HepG2 (cell line): Measurements from ENCODE around the gene SNAP23. TPM values are rescaled to one million over a fixed set of nuclear protein-coding genes. Genes with fewer than 3 reads are reported as not detected.

ENCODE experiments used
- ATAC-seq: fragments of 200-7000 bp; cut with Tn5 transposase; 3 replicates; pipeline ENCODE4 v1.9.1; 2020; ENCODE audit warnings: mild to moderate bottlenecking, moderate library complexity
- BruUV-seq: library from RNA; stranded (reverse); fragments of 400-500 nt; replicated peaks from 2 replicates; lab custom pipeline; 2021; lab: Mats Ljungman, UMichigan
- CTCF ChIA-PET: fragments of 300-600 bp; formaldehyde crosslinking; extraction: SDS; loops from one replicate; lab custom pipeline; 2021; ENCODE audit warnings: low total read pairs, inconsistent platforms, low intra/inter-chr PET ratio; lab: Yijun Ruan, JAX
- POLR2A ChIA-PET: fragments of 350-600 bp; sonication (Branson Sonifier 250); formaldehyde crosslinking; loops from one replicate; lab custom pipeline; 2020; ENCODE audit warnings: antibody characterized with exemption, inconsistent platforms; lab: Yijun Ruan, JAX
- DNase-seq: peaks from one replicate; pipeline ENCODE4 v3.0.0-alpha.2; 2015; ENCODE audit warnings: low spot score
- FAIRE-seq: peaks from 3 replicates; lab custom pipeline; 2011; peaks lifted over from hg19 to GRCh38; lab: Jason Lieb, UNC
- H2AFZ ChIP-seq: one replicate; pipeline ENCODE4 v1.6.1; 2011; ENCODE audit warnings: low read length, inconsistent platforms
- H3K27ac ChIP-seq: fragments of 300-600 bp; 3 replicates; pipeline ENCODE4 v1.8.0; 2011; ENCODE audit warnings: mixed run types, mild to moderate bottlenecking, mixed read lengths, low read length, inconsistent platforms; ENCODE audit not compliant: insufficient read depth; ENCODE audit errors: extremely low read length
- H3K27me3 ChIP-seq, 2 experiments: fragments of 200-600 bp in 1 of 2; 2 replicates in 1 of 2; 3 replicates in 1 of 2; pipeline versions ENCODE4 v1.6.0 to v1.8.0; 2011; ENCODE audit warnings: low read length in 2 of 2, mild to moderate bottlenecking in 2 of 2, moderate library complexity in 2 of 2, inconsistent platforms in 1 of 2; ENCODE audit not compliant: insufficient read depth in 2 of 2, control insufficient read depth in 1 of 2
- H3K36me3 ChIP-seq, 2 experiments: fragments of 200-600 bp in 1 of 2; replicated peaks in 1 of 2; 2 replicates in 1 of 2; 3 replicates in 1 of 2; pipeline versions ENCODE4 v1.5.1 to v1.8.0; 2011; ENCODE audit warnings: low read length in 2 of 2, inconsistent platforms in 1 of 2; ENCODE audit not compliant: insufficient read depth in 2 of 2, control insufficient read depth in 1 of 2
- H3K4me1 ChIP-seq: 2 replicates; pipeline ENCODE4 v1.5.1; 2012; ENCODE audit warnings: low read length, inconsistent platforms; ENCODE audit not compliant: insufficient read depth
- H3K4me2 ChIP-seq: 2 replicates; pipeline ENCODE4 v1.6.0; 2011; ENCODE audit warnings: low read depth, low read length, inconsistent platforms
- H3K4me3 ChIP-seq, 3 experiments: fragments of 200-600 bp in 1 of 3; sonication (generic), shearing (Covaris generic) in 1 of 3; replicated peaks in 1 of 3; 2 replicates each; pipeline ENCODE4 v1.5.1; 2011 to 2016; ENCODE audit warnings: low read length in 3 of 3, inconsistent platforms in 2 of 3, low read depth in 2 of 3, mild to moderate bottlenecking in 2 of 3, control low read depth in 1 of 3, mixed read lengths in 1 of 3; ENCODE audit not compliant: insufficient read depth in 1 of 3
- H3K79me2 ChIP-seq: one replicate; pipeline ENCODE4 v1.6.1; 2011; ENCODE audit warnings: low read length, inconsistent platforms; ENCODE audit not compliant: insufficient read depth
- H3K9ac ChIP-seq: 2 replicates; pipeline ENCODE4 v1.6.0; 2011; ENCODE audit warnings: mild to moderate bottlenecking, low read depth, low read length, inconsistent platforms; ENCODE audit not compliant: insufficient read depth
- H3K9me3 ChIP-seq: 2 replicates; pipeline ENCODE4 v1.5.1; 2012; ENCODE audit warnings: mild to moderate bottlenecking, low read length
- H4K20me1 ChIP-seq: 2 replicates; pipeline ENCODE4 v1.6.0; 2011; ENCODE audit warnings: inconsistent platforms, mild to moderate bottlenecking, low read length, moderate library complexity; ENCODE audit not compliant: insufficient read depth
- GPBP1L1 ChIP-seq: sonication (generic); formaldehyde crosslinking; IDR thresholded peaks from 2 replicates; pipeline ENCODE4 v1.5.0; 2020; ENCODE audit warnings: mild to moderate bottlenecking, missing genetic modification reagents
- HBP1 ChIP-seq: IDR thresholded peaks from 2 replicates; pipeline ENCODE4 v1.6.1; 2016; ENCODE audit warnings: low read depth, control low read depth
- IKZF1 ChIP-seq: fragments of 450-650 bp; IDR thresholded peaks from 2 replicates; pipeline ENCODE4 v1.7.1; 2016
- NONO ChIP-seq, 2 experiments: fragments of 450-650 bp in 1 of 2; sonication (generic) in 1 of 2; formaldehyde crosslinking in 1 of 2; IDR thresholded peaks in 1 of 2; conservative IDR thresholded peaks in 1 of 2; 2 replicates each; pipeline versions ENCODE4 v1.6.1 to v1.8.0; 2017 to 2022; ENCODE audit warnings: mild to moderate bottlenecking in 1 of 2, missing genetic modification reagents in 1 of 2, moderate library complexity in 1 of 2
- POGZ ChIP-seq: sonication (generic); formaldehyde crosslinking; IDR thresholded peaks from 2 replicates; pipeline ENCODE4 v1.4.0; 2020; ENCODE audit warnings: mild to moderate bottlenecking, missing genetic modification reagents
- RBAK ChIP-seq: sonication (generic); formaldehyde crosslinking; IDR thresholded peaks from 2 replicates; pipeline ENCODE4 v1.5.1; 2020; ENCODE audit warnings: mild to moderate bottlenecking, missing genetic modification reagents
- RBM22 ChIP-seq: fragments of 200-400 bp; formaldehyde crosslinking; optimal IDR thresholded peaks from 2 replicates; pipeline ENCODE3; 2017; ENCODE audit warnings: mild to moderate bottlenecking, low read length, moderate library complexity
- RXRA ChIP-seq: sonication (generic); formaldehyde crosslinking; IDR thresholded peaks from 2 replicates; pipeline ENCODE4 v1.5.1; 2020; ENCODE audit warnings: missing genetic modification reagents
- TERF1 ChIP-seq: sonication (generic); formaldehyde crosslinking; IDR thresholded peaks from 2 replicates; pipeline ENCODE4 v1.8.0; 2022; ENCODE audit warnings: mild to moderate bottlenecking, missing genetic modification reagents, moderate library complexity
- ZHX1 ChIP-seq: sonication (generic); formaldehyde crosslinking; IDR thresholded peaks from 2 replicates; pipeline ENCODE4 v1.8.1; 2022; ENCODE audit warnings: low read depth, mild to moderate bottlenecking, missing genetic modification reagents
- ZNF136 ChIP-seq: sonication (generic); formaldehyde crosslinking; IDR thresholded peaks from 2 replicates; pipeline ENCODE4 v1.8.1; 2022; ENCODE audit warnings: low read depth, mild to moderate bottlenecking, moderate library complexity, missing genetic modification reagents
- ZNF276 ChIP-seq: sonication (generic); formaldehyde crosslinking; IDR thresholded peaks from 2 replicates; pipeline ENCODE4 v1.4.0; 2020; ENCODE audit warnings: mild to moderate bottlenecking, low read depth, missing genetic modification reagents
- ZNF333 ChIP-seq: sonication (generic); formaldehyde crosslinking; IDR thresholded peaks from 2 replicates; pipeline ENCODE4 v1.4.0; 2020; ENCODE audit warnings: mild to moderate bottlenecking, missing genetic modification reagents, borderline replicate concordance
- ZNF670 ChIP-seq: sonication (generic); formaldehyde crosslinking; IDR thresholded peaks from 2 replicates; pipeline ENCODE4 v1.8.0; 2022; ENCODE audit warnings: mild to moderate bottlenecking, missing genetic modification reagents, borderline replicate concordance
- ZNF713 ChIP-seq: sonication (generic); formaldehyde crosslinking; IDR thresholded peaks from 2 replicates; pipeline ENCODE4 v1.4.0; 2020; ENCODE audit warnings: mild to moderate bottlenecking, missing genetic modification reagents
- ZNF766 ChIP-seq: sonication (generic); formaldehyde crosslinking; IDR thresholded peaks from 2 replicates; pipeline ENCODE4 v1.5.0; 2020; ENCODE audit warnings: missing genetic modification reagents, borderline replicate concordance
- ZSCAN9 ChIP-seq: IDR thresholded peaks from 2 replicates; pipeline ENCODE4 v1.6.1; 2016; ENCODE audit warnings: borderline replicate concordance
- WGBS: methylation state at CpG from one replicate; pipeline ENCODE4 v1.1.6; 2017; ENCODE audit warnings: low lambda C conversion rate; 5-methylcytosine and 5-hydroxymethylcytosine counted together
- in situ Hi-C: cut with HindIII; loops from 2 replicates; pipeline ENCODE4 v1.10.0; 2017; ENCODE audit warnings: low pct_unique_long_range_greater_than_20kb; ENCODE audit not compliant: extremely low pct_ligation_motif_present
- intact Hi-C: fragments of 100-400 bp; cut with micrococcal nuclease; formaldehyde crosslinking; loops from one replicate; pipeline ENCODE4 v1.10.0; 2022; ENCODE audit not compliant: unreplicated experiment
- polyA plus RNA-seq, 8 experiments: library from polyadenylated mRNA; depleted of rRNA in 3 of 8; stranded (reverse) in 7 of 8; unstranded in 1 of 8; fragments of >200 nt; fragmentation: Illumina TruSeq in 4 of 8; extraction: Trizol in 4 of 8; gene quantifications; 2 replicates each; pipeline versions ENCODE4 v1.2.1 to v1.2.3, GENCODE V29; 2011 to 2016; ENCODE audit warnings: low read depth in 4 of 8, missing spikeins in 1 of 8, mixed read lengths in 1 of 8; ENCODE audit not compliant: insufficient read depth in 1 of 8
- total RNA-seq, 5 experiments: library from RNA; depleted of rRNA; stranded (reverse); fragments of >200 nt; fragmentation: Illumina TruSeq; extraction: Trizol; gene quantifications; 2 replicates each; pipeline ENCODE4 v1.2.3, GENCODE V29; 2016; ENCODE audit warnings: low read depth in 1 of 5

SNAP23 gene
- total and polyA plus RNA-seq, 2 of the 13 experiments (the other 11 are each of a cell fraction or from before 2014, with no cell fraction given) = 37.0 to 101 TPM

- no TSS peak for BruUV-seq
- DNase-seq = no peak
- Histone ChIP-seq H2AFZ (no peak overlapping the region), H3K9ac (no peak overlapping the region), H3K27ac (no peak overlapping the region), H3K4me2 (no peak overlapping the region), H3K4me3 (no peak overlapping the region), H3K9me3 (no peaks in the 10 kb centered on the region), H3K27me3 (no peaks in the 10 kb centered on the region), H4K20me1 (no peaks in the 10 kb centered on the region), H3K36me3 (peaks cover 16 to 65% of the 10 kb centered on the region in 2 experiments), H3K79me2 (no peaks in the 10 kb centered on the region), H3K4me1 (no peaks in the 10 kb centered on the region)
- no peak for ATAC-seq
- in situ Hi-C loops = no loop called here
- FAIRE-seq = no peak
- 91% methylated on average over 2 of the region's 2 CpGs for WGBS
- POLR2A ChIA-PET = no interaction called here
- intact Hi-C loops = no loop called here
- TF ChIP-seq ZNF670 (CRISPR knock-in tag) (no peak), TERF1 (CRISPR knock-in tag) (no peak), ZNF136 (CRISPR knock-in tag) (no peak), NONO (IDR thresholded peaks at IDR 0.05) (no peak), NONO (CRISPR knock-in tag; conservative IDR thresholded peaks at IDR 0.05) (no peak), RXRA (CRISPR knock-in tag) (no peak), ZNF333 (CRISPR knock-in tag) (no peak), IKZF1 (no peak), ZNF713 (CRISPR knock-in tag) (no peak), ZSCAN9 (CRISPR knock-in tag) (no peak), GPBP1L1 (CRISPR knock-in tag) (no peak), ZNF766 (CRISPR knock-in tag) (no peak), RBAK (CRISPR knock-in tag) (no peak), POGZ (CRISPR knock-in tag) (no peak), RBM22 (no peak), ZHX1 (no peak), ZNF276 (no peak), HBP1 (CRISPR knock-in tag) (no peak)
- CTCF ChIA-PET = no interaction called here
Observed at GRCh38 chr15:42447599-42447998, 47.8 kb upstream of the SNAP23 start.
